DOHH2 (cell line): ENCODE data around the gene ROCK2.
A peak's percentile ranks its signal among the peaks of the same experiment; 100 is the strongest.

ENCODE experiments used
- H3F3A ChIP-seq: fragments of 200-600 bp; sonication (generic), shearing (Covaris generic); 2 replicates; pipeline ENCODE4 v1.6.0; 2016; ENCODE audit warnings: antibody characterized with exemption, mild to moderate bottlenecking; ENCODE audit not compliant: control insufficient read depth, insufficient read depth
- H3K27ac ChIP-seq: fragments of 200-600 bp; sonication (generic); 2 replicates; pipeline ENCODE4 v1.5.1; 2014; ENCODE audit warnings: low read depth, mild to moderate bottlenecking, low read length, moderate library complexity
- H3K27me3 ChIP-seq: fragments of 200-600 bp; sonication (generic); 2 replicates; pipeline ENCODE4 v1.6.1; 2014; ENCODE audit warnings: mild to moderate bottlenecking, low read length, mixed read lengths; ENCODE audit not compliant: control insufficient read depth
- H3K36me3 ChIP-seq: fragments of 200-600 bp; sonication (generic); 2 replicates; pipeline ENCODE4 v1.6.1; 2014; ENCODE audit warnings: mild to moderate bottlenecking, low read length, moderate library complexity, mixed read lengths; ENCODE audit not compliant: control insufficient read depth
- H3K4me1 ChIP-seq: fragments of 200-600 bp; sonication (generic); 2 replicates; pipeline ENCODE4 v1.6.1; 2014; ENCODE audit warnings: mild to moderate bottlenecking, low read length, mixed read lengths; ENCODE audit not compliant: control insufficient read depth
- H3K4me2 ChIP-seq: fragments of 200-600 bp; sonication (generic); 2 replicates; pipeline ENCODE4 v1.6.0; 2014; ENCODE audit warnings: mild to moderate bottlenecking, low read length, moderate library complexity
- H3K4me3 ChIP-seq: fragments of 200-600 bp; sonication (generic); 2 replicates; pipeline ENCODE4 v1.5.1; 2014; ENCODE audit warnings: mild to moderate bottlenecking, low read length, mixed read lengths
- H3K79me2 ChIP-seq: fragments of 200-600 bp; sonication (generic); 2 replicates; pipeline ENCODE4 v1.6.1; 2014; ENCODE audit warnings: mild to moderate bottlenecking, low read length, mixed read lengths; ENCODE audit not compliant: control insufficient read depth
- H3K9me2 ChIP-seq: fragments of 200-600 bp; sonication (generic); replicated peaks from 2 replicates; pipeline ENCODE4 v1.6.1; 2014; ENCODE audit warnings: mild to moderate bottlenecking, low read length, mixed read lengths; ENCODE audit not compliant: control insufficient read depth
- H3K9me3 ChIP-seq: fragments of 200-600 bp; sonication (generic); 2 replicates; pipeline ENCODE4 v1.6.1; 2014; ENCODE audit warnings: antibody characterized with exemption, low read length, mixed read lengths; ENCODE audit not compliant: control insufficient read depth, insufficient read depth
- H4K20me1 ChIP-seq: fragments of 200-600 bp; sonication (generic); 2 replicates; pipeline ENCODE4 v1.6.0; 2014; ENCODE audit warnings: low read depth, mild to moderate bottlenecking, antibody characterized with exemption, low read length, moderate library complexity; ENCODE audit not compliant: control insufficient read depth, insufficient read depth
- EZH2phosphoT487 ChIP-seq: fragments of 200-600 bp; sonication (generic); IDR thresholded peaks from 2 replicates; pipeline ENCODE4 v1.6.1; 2017; ENCODE audit warnings: borderline replicate concordance, mild to moderate bottlenecking, antibody characterized with exemption, low read length, moderate library complexity, mixed read lengths
- TF ChIP-seq, protein P1 (sequence below): fragments of 200-600 bp; sonication (generic); IDR thresholded peaks from one replicate; pipeline ENCODE4 v1.5.1; 2014; ENCODE audit warnings: antibody characterized with exemption, mild to moderate bottlenecking, low read depth, low read length; ENCODE audit not compliant: poor library complexity, severe bottlenecking

Gene ROCK2

DNA sequence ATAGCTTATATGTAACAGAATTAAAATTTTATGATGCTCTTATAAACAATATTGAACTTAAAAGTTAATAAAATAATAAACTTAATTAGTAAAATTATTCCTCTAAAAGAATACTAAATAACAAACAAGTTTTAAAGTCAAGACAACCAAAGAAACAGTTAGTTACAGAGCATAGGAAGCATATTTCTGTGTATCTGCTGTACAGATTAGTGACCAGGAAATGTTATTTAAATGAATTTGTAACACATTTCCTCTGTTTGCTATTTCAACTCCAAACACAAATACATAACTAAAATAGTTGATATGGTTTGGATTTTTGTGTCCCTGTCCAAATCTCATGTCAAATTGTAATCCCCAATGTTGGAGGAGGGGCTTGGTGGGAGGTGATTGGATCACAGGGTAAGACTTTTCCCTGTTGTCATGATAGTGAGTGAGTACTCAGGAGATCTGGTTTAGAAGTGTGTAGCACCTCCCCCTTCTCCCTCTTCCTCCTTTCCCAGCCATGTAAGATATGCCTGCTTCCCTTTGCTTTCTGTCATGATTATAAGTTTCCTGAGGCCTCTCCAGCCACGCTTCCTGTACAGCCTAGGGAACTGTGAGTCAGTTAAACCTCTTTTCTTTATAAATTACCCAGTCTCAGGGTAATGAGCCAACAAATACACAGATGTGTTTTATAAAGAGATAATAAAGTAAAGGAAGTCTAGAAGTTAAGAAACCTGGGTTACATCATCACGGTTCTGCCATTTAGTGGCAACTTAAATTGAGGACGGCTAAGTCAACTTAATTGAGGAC lies 51.8 kb downstream of the ROCK2 start:
- no peaks in the 10 kb centered on the region for H3K36me3 ChIP-seq
- H3K9me3 ChIP-seq, result no peaks in the 10 kb centered on the region
- peak overlapping the region; percentile 38 for H3K4me2 ChIP-seq
- no peaks in the 10 kb centered on the region for H3K9me2 ChIP-seq
- H3K27ac ChIP-seq, result 0 out of 2 replicates have a peak overlapping the region, but pooled peaks have one; percentile 7
- peaks cover 6% of the 10 kb centered on the region; the same call in 1 of the 2 replicates for H4K20me1 ChIP-seq
- peaks cover 93% of the 10 kb centered on the region for H3K79me2 ChIP-seq
- H3K4me3 ChIP-seq, result peak overlapping the region; percentile 14; the same call in 1 of the 2 replicates
- TF ChIP-seq, protein P1, sequence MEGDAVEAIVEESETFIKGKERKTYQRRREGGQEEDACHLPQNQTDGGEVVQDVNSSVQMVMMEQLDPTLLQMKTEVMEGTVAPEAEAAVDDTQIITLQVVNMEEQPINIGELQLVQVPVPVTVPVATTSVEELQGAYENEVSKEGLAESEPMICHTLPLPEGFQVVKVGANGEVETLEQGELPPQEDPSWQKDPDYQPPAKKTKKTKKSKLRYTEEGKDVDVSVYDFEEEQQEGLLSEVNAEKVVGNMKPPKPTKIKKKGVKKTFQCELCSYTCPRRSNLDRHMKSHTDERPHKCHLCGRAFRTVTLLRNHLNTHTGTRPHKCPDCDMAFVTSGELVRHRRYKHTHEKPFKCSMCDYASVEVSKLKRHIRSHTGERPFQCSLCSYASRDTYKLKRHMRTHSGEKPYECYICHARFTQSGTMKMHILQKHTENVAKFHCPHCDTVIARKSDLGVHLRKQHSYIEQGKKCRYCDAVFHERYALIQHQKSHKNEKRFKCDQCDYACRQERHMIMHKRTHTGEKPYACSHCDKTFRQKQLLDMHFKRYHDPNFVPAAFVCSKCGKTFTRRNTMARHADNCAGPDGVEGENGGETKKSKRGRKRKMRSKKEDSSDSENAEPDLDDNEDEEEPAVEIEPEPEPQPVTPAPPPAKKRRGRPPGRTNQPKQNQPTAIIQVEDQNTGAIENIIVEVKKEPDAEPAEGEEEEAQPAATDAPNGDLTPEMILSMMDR, result no peak
- TF ChIP-seq EZH2phosphoT487, result no peak
- no peaks in the 10 kb centered on the region for H3K27me3 ChIP-seq
- peaks cover 23% of the 10 kb centered on the region for H3K4me1 ChIP-seq
- no peaks in the 10 kb centered on the region for H3F3A ChIP-seq

DNA sequence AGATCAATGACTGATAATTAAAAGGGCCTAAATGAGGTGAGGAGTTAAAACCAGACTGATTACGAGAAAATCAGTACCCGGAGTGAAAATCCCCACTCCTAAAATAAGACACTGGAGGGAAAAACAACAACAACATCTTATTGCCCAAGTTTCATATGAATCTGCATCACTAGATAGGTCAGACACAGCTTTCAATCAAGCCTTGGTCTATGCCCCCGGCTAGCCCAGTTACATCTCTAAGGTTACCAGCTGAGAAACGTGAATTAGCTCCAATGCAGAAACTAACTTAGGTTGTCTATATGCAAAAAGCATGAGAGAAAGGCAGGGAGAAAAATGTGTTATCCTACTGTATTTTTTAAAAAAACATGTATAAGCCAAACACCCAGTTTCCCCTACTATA lies 53.7 kb downstream of the ROCK2 start:
- H3K4me1 ChIP-seq, result peaks cover 25% of the 10 kb centered on the region
- H4K20me1 ChIP-seq, result peaks cover 6% of the 10 kb centered on the region; the same call in 1 of the 2 replicates
- peaks cover 11% of the 10 kb centered on the region for H3K36me3 ChIP-seq
- no peaks in the 10 kb centered on the region for H3K27me3 ChIP-seq
- peaks cover 87% of the 10 kb centered on the region for H3K79me2 ChIP-seq
- no peak overlapping the region for H3K4me2 ChIP-seq
- H3F3A ChIP-seq, result no peaks in the 10 kb centered on the region
- TF ChIP-seq, protein P1, result no peak
- no peak for TF ChIP-seq EZH2phosphoT487
- no peak overlapping the region for H3K4me3 ChIP-seq
- H3K9me2 ChIP-seq, result no peaks in the 10 kb centered on the region
- no peak overlapping the region for H3K27ac ChIP-seq
- H3K9me3 ChIP-seq, result no peaks in the 10 kb centered on the region

DNA sequence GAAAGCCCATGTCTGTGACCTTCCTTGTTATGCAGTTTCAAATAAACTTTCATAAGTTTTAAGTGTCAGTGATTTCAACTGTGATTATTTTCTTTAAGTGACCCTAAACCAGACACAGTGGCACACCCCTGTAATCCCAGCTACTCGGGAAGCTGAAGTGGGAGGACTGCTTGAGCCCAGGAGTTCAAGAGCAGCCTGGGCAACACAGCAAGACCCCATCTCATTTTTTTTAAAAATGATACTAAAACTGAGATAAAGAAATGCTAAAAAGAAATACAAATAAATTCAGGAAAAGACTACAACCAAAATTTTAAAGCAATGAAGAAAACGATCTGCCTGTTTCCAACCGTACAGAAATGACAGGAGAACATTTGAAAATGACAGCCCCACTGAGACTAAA lies 54.2 kb downstream of the ROCK2 start:
- H3K27ac ChIP-seq, result no peak overlapping the region
- H3K9me3 ChIP-seq, result no peaks in the 10 kb centered on the region
- no peaks in the 10 kb centered on the region for H3F3A ChIP-seq
- H3K9me2 ChIP-seq, result no peaks in the 10 kb centered on the region
- peaks cover 25% of the 10 kb centered on the region for H3K4me1 ChIP-seq
- H4K20me1 ChIP-seq, result peaks cover 6% of the 10 kb centered on the region; the same call in 1 of the 2 replicates
- peaks cover 16% of the 10 kb centered on the region for H3K36me3 ChIP-seq
- H3K79me2 ChIP-seq, result peaks cover 86% of the 10 kb centered on the region
- TF ChIP-seq EZH2phosphoT487, result no peak
- TF ChIP-seq, protein P1, result no peak
- no peak overlapping the region for H3K4me2 ChIP-seq
- no peaks in the 10 kb centered on the region for H3K27me3 ChIP-seq
- no peak overlapping the region for H3K4me3 ChIP-seq
